ENCODE results near the gene ROBO1.

ROBO1 gene

DNA sequence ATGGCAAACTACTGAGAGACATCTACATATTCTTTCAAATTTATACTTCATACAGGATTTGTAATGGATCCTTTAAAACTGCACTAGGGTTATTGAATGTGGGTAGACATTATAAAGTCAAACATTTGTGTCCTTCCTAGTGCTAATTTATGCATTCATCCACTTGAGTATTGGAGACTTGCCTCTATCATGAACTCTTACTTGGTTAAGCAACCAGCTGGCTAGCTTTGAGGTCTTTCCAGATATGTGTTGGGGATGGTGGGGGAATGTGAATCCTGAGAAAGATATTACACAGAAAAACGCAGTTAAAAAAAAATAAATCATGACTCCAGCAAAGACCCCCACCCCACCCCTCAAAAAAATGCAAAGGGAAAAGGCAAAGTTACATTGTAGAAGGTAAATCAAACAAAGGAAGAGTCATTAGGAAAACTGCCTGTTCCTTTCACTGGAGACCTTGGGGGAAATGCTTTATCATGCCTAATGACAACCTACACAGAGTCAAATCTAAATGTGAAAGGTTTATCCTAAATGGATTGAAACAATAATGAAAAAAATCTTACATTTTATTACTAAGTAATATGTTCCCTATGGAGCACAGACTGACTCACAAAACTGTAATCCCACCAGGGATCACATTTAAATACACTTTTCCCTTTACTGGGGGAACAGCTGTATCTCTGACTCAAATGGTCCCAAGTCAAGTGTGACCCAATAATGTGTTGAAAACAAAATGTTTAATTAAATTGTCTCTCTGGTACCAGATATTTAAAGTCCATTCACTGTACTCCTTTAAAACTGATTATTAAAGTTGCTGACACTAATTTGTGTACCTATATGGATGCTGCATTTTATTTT, 522.3 kb downstream of the ROBO1 start:
- no peaks in the 10 kb centered on the region for H3K4me1 ChIP-seq (ENCODE audit: low read depth, poor library complexity, severe bottlenecking)
- TF ChIP-seq, protein P1, sequence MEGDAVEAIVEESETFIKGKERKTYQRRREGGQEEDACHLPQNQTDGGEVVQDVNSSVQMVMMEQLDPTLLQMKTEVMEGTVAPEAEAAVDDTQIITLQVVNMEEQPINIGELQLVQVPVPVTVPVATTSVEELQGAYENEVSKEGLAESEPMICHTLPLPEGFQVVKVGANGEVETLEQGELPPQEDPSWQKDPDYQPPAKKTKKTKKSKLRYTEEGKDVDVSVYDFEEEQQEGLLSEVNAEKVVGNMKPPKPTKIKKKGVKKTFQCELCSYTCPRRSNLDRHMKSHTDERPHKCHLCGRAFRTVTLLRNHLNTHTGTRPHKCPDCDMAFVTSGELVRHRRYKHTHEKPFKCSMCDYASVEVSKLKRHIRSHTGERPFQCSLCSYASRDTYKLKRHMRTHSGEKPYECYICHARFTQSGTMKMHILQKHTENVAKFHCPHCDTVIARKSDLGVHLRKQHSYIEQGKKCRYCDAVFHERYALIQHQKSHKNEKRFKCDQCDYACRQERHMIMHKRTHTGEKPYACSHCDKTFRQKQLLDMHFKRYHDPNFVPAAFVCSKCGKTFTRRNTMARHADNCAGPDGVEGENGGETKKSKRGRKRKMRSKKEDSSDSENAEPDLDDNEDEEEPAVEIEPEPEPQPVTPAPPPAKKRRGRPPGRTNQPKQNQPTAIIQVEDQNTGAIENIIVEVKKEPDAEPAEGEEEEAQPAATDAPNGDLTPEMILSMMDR (conservative IDR thresholded peaks at IDR 0.05; ENCODE audit: low read depth, low read length): no peak
- no peak overlapping the region for H3K4me3 ChIP-seq (IDR thresholded peaks at IDR 0.05; ENCODE audit: insufficient read depth, low read depth, low read length)
- H4K20me1 ChIP-seq (ENCODE audit: insufficient read depth): no peaks in the 10 kb centered on the region
- H3K36me3 ChIP-seq (ENCODE audit: insufficient read depth): no peaks in the 10 kb centered on the region
- H3K79me2 ChIP-seq (ENCODE audit: insufficient read depth, low read depth): no peaks in the 10 kb centered on the region
- H2AFZ ChIP-seq (ENCODE audit: low read depth): no peak overlapping the region
- no peak overlapping the region for H3K4me2 ChIP-seq
- no peaks in the 10 kb centered on the region for H3K27me3 ChIP-seq (ENCODE audit: insufficient read depth, low read depth)
- no peak overlapping the region for H3K9ac ChIP-seq
- H3K27ac ChIP-seq: no peak overlapping the region

DNA sequence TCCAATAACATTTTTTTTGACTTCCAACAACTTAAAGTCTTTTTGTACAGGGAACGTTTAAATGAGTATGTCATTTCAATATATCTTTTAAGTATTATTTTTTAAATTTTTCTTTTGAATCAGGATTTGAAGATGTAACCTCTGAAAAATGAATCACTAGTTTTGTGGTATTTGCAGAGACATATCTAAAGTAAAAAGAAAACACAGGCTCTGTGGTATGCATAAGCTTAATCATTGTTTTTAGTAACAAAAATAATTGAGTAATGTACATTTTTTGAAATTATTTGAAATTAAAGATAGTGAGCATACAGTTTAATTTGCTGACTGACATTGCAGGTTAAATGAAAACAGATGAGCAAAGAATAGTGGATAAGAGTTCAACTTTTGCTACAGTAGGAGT, 531.3 kb downstream of the ROBO1 start:
- no peak overlapping the region for H3K4me2 ChIP-seq
- no peak overlapping the region for H3K9ac ChIP-seq
- TF ChIP-seq, protein P1 (conservative IDR thresholded peaks at IDR 0.05; ENCODE audit: low read depth, low read length): no peak
- H2AFZ ChIP-seq (ENCODE audit: low read depth): no peak overlapping the region
- H3K4me3 ChIP-seq (IDR thresholded peaks at IDR 0.05; ENCODE audit: insufficient read depth, low read depth, low read length): no peak overlapping the region
- H3K27ac ChIP-seq: no peak overlapping the region
- no peaks in the 10 kb centered on the region for H4K20me1 ChIP-seq (ENCODE audit: insufficient read depth)
- no peaks in the 10 kb centered on the region for H3K4me1 ChIP-seq (ENCODE audit: low read depth, poor library complexity, severe bottlenecking)
- no peaks in the 10 kb centered on the region for H3K27me3 ChIP-seq (ENCODE audit: insufficient read depth, low read depth)
- H3K36me3 ChIP-seq (ENCODE audit: insufficient read depth): no peaks in the 10 kb centered on the region
- H3K79me2 ChIP-seq (ENCODE audit: insufficient read depth, low read depth): no peaks in the 10 kb centered on the region

DNA sequence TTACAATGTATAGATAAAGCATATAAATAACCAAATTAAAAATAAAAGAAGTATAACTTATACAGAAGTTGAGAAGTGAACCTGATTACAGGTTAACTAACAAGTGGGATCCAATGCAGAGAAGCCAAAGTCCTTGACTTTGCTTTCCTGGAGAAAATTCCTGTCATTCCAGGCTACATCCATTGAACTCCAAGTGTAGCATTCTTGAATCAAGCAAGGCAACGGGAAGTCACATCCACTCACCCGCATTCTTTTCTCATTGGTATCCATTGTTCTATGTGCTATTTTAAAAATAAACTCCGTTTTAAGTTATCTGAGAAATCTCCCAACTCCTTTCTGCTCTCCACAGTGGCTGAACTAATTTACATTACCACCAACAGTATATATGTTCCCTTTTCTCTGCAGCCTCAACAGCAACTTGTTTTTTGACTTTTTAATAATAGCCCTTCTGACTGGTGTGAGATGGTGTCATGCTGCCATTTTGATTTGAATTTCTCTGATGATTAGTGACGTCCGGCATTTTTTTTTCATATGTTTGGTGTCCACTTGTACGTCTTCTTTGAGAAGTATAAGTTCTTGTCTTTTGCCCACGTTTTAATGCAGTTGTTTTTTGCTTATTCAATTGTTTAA, 534.3 kb downstream of the ROBO1 start:
- Histone ChIP-seq H3K9ac (no peak overlapping the region), H2AFZ (ENCODE audit: low read depth) (no peak overlapping the region), H3K36me3 (ENCODE audit: insufficient read depth) (no peaks in the 10 kb centered on the region), H3K27me3 (ENCODE audit: insufficient read depth, low read depth) (no peaks in the 10 kb centered on the region), H3K4me1 (ENCODE audit: low read depth, poor library complexity, severe bottlenecking) (no peaks in the 10 kb centered on the region), H4K20me1 (ENCODE audit: insufficient read depth) (no peaks in the 10 kb centered on the region), H3K4me2 (no peak overlapping the region), H3K79me2 (ENCODE audit: insufficient read depth, low read depth) (no peaks in the 10 kb centered on the region), H3K27ac (no peak overlapping the region), H3K4me3 (IDR thresholded peaks at IDR 0.05; ENCODE audit: insufficient read depth, low read depth, low read length) (no peak overlapping the region)
- TF ChIP-seq, protein P1 (conservative IDR thresholded peaks at IDR 0.05; ENCODE audit: low read depth, low read length): no peak

DNA sequence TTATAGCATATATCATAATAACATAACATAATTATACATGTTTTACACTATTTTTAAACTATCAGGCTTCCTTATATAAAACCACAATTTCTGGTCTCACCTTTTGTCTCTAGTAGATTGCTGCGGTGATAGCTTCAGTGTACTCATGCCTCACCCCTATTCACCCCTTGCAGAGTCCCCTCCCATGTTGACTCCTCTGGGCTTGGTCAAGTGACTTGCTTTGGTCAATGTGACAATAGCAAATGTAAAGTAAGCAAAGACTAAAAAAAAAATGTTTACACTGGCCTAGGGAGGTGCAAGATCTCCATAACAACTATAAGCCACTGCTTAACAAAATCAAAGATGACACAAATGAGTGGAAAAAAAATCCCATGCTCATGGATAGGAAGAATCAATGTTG, 537.5 kb downstream of the ROBO1 start:
- Histone ChIP-seq H3K4me1 (ENCODE audit: low read depth, poor library complexity, severe bottlenecking) (no peaks in the 10 kb centered on the region), H3K36me3 (ENCODE audit: insufficient read depth) (no peaks in the 10 kb centered on the region), H3K79me2 (ENCODE audit: insufficient read depth, low read depth) (no peaks in the 10 kb centered on the region), H3K9ac (no peak overlapping the region), H2AFZ (ENCODE audit: low read depth) (no peak overlapping the region), H3K4me3 (IDR thresholded peaks at IDR 0.05; ENCODE audit: insufficient read depth, low read depth, low read length) (no peak overlapping the region), H3K4me2 (no peak overlapping the region), H3K27me3 (ENCODE audit: insufficient read depth, low read depth) (no peaks in the 10 kb centered on the region), H4K20me1 (ENCODE audit: insufficient read depth) (no peaks in the 10 kb centered on the region), H3K27ac (no peak overlapping the region)
- TF ChIP-seq, protein P1 (conservative IDR thresholded peaks at IDR 0.05; ENCODE audit: low read depth, low read length): no peak
